ENCODE measurements around the gene STXBP6. TPM values are rescaled to one million over a fixed set of nuclear protein-coding genes. Genes with fewer than 3 reads are reported as not detected.

Gene STXBP6
- total RNA-seq, 1 experiment from 2014 or later = 1.4 TPM

DNA sequence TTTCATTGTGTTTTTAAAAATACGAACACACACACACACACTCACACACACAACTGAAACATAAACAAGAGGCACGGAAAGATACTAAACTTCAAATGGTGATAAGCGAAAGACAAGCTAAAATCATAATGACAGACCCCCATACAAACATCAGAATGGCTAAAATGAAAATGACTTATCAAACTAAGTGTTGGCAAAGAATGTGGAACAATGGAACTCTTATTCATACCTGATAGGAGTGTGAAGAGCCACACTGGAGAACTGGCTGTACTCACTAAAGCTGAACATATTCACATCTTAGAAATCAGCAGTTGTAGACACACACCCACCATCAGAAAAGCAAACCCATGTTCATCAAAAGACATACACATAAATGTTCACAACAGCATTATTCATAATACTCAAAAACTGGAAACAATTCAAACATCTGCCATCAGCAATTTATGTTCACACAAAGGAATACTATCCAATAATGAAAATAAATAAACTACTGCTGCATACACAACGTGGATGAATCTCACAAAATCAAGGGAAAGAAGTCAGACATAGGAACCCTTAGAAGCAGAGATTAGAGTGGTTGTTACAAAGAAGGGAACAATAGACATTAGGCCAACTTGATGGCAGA, 11.8 kb downstream of the STXBP6 start:
- Histone ChIP-seq H3K36me3 (no peaks in the 10 kb centered on the region), H3K4me3 (no peak overlapping the region), H3K27me3 (no peaks in the 10 kb centered on the region), H3K9me3 (no peaks in the 10 kb centered on the region)
- no peak for DNase-seq

DNA sequence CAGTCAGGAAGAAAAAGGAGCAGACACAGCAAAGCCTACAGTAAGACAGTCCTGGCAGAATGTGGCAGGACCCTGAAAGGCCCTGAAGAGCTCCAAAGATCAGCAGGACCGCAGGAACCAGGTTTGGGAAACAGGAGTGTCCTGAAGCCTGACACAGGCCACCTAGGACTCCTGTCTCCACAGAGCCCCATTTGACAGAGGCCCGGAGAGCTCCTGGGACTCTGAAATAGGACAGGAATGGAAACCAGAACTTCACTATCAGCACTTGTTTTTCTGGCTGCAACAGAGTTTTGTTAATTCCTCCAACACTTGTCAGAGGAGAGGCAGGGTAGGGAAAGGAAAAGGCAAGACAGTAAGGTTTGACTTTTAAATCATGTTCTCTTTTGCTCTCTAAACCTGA, 12.9 kb downstream of the STXBP6 start:
- H3K4me3 ChIP-seq = no peak overlapping the region
- no peaks in the 10 kb centered on the region for H3K9me3 ChIP-seq
- no peaks in the 10 kb centered on the region for H3K27me3 ChIP-seq
- DNase-seq = no peak
- no peaks in the 10 kb centered on the region for H3K36me3 ChIP-seq

DNA sequence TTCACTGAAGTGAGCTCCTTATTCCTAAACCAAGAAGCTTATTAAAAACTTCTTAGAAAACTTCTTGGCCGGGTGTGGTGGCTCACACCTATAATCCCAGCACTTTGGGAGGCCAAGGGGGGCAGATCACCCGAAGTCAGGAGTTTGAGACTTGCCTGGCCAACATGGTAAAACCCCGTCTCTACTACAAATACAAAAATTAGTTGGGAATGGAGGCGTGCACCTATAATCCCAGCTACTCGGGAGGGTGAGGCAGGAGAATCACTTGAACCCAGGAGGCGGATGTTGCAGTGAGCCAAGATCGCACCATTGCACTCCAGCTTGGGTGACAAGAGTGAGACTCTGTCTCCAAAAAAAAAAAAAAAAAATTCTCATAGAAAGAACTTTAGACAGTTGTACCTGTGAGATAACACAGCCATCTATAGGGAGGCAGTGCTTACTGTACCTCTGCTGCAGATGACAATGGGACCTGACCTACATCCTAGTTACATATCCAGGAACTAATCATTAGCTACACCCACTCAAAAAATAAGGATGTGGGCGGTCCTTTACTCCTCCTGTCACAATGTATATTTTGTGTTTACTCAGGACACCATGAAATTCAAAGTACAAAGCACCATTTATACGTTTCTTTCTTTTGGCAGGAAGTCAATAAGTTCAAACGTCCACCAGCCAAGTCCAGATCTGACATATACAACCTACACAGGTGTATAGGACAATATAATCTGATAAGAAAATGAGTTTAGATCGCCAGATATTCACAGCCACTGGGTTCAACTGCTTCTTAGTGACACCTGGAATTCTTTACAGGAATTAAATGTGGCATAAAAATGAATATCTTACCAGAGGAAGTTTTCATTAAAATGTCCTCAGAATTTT, 14.9 kb downstream of the STXBP6 start:
- no peaks in the 10 kb centered on the region for H3K36me3 ChIP-seq
- H3K9me3 ChIP-seq = no peaks in the 10 kb centered on the region
- H3K27me3 ChIP-seq = no peaks in the 10 kb centered on the region
- DNase-seq = no peak
- no peak overlapping the region for H3K4me3 ChIP-seq

DNA sequence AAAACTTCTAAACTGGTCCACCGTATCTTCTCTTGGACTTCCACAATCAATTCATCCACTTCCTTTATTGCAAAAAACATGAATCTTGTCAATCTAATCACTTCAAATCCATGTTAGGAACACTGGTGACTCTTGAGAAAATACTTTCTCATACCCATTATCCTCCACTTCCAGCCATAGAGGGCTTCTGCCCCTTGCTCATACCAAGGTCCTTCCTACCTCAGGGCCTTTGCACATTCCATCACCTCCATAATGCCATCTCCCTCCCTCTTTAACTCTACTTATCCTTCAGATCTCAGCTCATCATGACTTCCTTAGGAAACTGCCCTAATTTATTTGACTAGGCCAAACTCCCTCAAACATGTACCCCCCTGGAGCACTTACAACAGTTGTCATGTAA, 16.6 kb downstream of the STXBP6 start:
- Histone ChIP-seq H3K9me3 (no peaks in the 10 kb centered on the region), H3K36me3 (no peaks in the 10 kb centered on the region), H3K27me3 (no peaks in the 10 kb centered on the region), H3K4me3 (no peak overlapping the region)
- DNase-seq = no peak

DNA sequence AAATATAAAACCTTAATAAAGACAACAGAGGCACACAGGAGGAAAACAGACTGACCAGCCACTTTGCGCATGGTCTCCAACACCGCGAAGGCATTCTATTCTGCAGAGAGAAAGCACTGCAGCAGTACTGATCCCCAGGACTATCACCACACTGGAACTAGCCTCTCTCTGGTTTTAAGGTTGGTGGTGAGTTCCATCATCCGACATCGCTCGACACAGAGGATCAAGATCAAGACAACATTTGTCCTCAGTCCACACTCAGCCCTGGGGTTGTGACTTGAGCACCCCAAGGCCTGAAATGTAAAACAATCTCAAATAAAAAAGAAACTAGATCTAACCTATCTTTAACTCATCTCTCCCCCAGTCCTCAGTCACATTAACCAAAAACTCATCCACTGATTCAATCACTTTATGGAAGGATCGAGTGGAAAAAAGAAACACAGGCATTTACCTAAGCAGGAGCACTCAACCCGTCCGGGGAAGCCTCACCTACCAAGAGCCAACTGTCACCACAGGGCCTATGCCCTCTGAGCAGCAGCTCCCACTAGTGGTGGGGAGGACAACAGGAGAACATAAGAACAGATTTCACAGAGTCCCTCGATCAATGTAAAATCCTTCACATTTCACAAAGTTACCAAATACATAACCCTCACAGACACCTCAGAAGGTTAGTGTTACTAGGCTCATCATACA, 17.7 kb downstream of the STXBP6 start:
- Histone ChIP-seq H3K9me3 (no peaks in the 10 kb centered on the region), H3K4me3 (no peak overlapping the region), H3K36me3 (no peaks in the 10 kb centered on the region), H3K27me3 (no peaks in the 10 kb centered on the region)
- DNase-seq = no peak

DNA sequence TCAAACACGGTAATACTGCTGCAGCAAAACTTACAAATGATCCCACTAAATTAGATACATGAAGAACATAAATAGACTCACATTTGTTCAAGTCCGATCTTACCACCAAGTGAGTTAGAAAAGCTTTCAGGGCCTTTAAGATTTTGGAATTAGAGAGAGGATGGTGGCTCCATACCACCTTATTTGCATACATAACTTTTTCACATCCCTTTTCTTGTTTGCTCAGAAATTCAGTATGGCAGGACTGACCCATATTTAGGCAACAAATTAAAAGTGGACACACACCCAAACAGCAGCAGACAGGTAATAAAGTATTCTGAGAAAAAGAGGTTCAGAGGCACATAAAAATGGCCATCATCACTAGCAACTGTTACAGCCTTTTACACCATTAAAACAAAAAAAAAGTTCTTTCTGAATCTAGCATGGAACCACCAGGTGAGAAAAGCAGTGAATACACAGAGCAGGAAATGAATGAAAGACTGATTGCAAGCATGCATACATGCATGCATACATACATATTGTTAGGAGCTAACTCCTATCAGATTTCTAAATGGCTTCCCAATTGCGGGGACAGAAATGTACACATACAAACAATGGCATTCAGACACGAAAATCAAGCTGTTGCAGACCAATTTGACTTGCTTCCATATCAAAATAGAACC, 23.3 kb downstream of the STXBP6 start:
- Histone ChIP-seq H3K9me3 (no peaks in the 10 kb centered on the region), H3K36me3 (no peaks in the 10 kb centered on the region), H3K27me3 (no peaks in the 10 kb centered on the region), H3K4me3 (no peak overlapping the region)
- DNase-seq = no peak

DNA sequence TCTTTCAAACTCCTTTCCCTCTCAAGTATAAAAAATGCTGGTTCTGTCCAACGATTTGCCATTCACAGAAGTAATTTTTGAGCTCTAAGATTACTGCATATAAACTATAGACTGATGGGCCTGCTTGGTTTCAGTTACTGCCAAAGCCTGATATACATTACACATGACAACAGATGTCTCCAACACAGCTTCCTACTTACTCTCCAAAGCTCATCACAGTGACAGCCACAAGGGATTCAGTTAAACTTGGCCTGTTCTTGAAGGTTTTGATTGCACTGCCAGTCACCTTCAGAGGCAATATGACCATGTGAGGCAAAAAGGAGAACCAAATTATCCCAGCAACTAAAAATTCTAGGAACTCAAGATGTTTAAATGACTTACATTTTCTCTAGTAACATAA, 30.1 kb downstream of the STXBP6 start:
- no peak for DNase-seq
- no peaks in the 10 kb centered on the region for H3K9me3 ChIP-seq
- no peaks in the 10 kb centered on the region for H3K36me3 ChIP-seq
- no peak overlapping the region for H3K4me3 ChIP-seq
- no peaks in the 10 kb centered on the region for H3K27me3 ChIP-seq

DNA sequence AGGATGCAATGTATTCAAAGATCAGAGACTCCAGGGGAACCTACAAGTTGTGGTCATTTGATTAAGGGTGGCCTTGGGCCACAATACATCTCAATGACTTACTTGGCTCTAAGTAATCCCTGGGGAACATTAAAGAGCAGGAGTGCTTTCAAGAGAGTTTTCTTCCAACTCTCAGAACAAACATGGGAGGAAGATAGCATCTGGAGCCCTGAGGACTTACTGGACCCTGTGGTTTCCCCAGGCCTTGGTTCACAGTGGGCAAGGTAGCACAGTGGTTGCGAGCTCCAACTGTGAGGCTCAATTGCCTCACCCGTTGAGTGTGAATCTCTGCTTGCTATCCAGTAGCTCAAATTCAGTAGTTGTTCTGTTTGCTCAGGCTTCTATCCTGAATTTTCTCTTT, 32.4 kb downstream of the STXBP6 start:
- Histone ChIP-seq H3K4me3 (no peak overlapping the region), H3K36me3 (no peaks in the 10 kb centered on the region), H3K9me3 (no peaks in the 10 kb centered on the region), H3K27me3 (no peaks in the 10 kb centered on the region)
- DNase-seq = no peak

DNA sequence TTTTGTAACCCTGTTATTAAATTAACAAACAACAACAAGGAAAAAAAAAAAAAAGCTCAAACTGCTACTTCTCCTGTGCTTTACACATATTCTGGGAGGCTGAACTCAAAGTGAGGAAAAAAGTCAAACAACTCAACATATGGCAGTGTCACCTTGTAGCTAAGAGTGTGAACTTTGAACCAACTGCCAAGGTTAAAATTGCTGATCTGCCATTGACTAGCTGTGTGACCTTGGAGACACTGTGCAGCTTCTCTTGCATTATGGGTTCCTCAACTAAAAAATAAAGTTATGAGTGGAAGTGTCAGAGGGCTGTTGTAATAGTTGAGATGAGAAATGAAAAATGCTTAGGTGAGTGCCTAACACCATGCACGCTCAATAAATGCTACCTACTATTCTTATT, 34.2 kb downstream of the STXBP6 start:
- DNase-seq = no peak
- H3K36me3 ChIP-seq = no peaks in the 10 kb centered on the region
- no peaks in the 10 kb centered on the region for H3K9me3 ChIP-seq
- no peak overlapping the region for H3K4me3 ChIP-seq
- H3K27me3 ChIP-seq = no peaks in the 10 kb centered on the region

DNA sequence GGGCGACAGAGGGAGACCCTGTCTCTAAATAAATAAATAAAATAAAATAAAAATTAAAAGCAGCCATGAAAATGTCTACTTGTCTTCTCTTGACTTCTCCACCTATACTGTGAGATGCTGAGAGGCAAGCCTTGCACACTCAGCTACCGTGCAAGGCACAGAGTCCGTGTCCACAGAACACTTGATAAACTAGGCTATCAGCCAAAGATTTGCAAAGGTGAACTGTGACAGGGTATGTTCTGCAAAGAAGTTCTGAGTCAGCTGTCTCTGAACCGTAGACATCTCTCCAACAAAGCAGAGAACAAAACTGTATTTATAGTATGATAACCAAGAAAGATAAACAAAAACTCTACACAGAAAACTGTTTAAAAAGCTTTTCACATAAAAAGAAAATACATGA, 35.5 kb downstream of the STXBP6 start:
- no peaks in the 10 kb centered on the region for H3K36me3 ChIP-seq
- no peak overlapping the region for H3K4me3 ChIP-seq
- no peak for DNase-seq
- H3K27me3 ChIP-seq = no peaks in the 10 kb centered on the region
- H3K9me3 ChIP-seq = no peaks in the 10 kb centered on the region

DNA sequence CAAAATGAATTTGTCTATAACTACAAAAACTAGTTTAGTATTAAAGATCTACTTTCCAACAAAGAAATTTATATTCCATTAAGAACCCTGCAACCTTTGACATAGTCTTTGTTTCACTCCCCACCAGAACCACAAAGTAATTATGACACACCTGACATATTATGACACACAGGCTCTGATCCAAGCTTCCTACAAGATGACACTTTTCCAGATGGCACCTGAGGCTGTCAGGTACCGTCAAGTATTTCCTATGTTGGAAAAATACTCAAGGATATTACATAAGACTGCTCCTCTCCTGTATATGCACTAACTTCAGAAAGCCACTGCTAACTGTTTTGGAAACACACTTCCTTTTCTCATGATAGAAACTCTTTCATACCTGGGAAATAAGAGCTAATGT, 38.9 kb downstream of the STXBP6 start:
- DNase-seq = no peak
- Histone ChIP-seq H3K27me3 (no peaks in the 10 kb centered on the region), H3K9me3 (no peaks in the 10 kb centered on the region), H3K36me3 (no peaks in the 10 kb centered on the region), H3K4me3 (no peak overlapping the region)

DNA sequence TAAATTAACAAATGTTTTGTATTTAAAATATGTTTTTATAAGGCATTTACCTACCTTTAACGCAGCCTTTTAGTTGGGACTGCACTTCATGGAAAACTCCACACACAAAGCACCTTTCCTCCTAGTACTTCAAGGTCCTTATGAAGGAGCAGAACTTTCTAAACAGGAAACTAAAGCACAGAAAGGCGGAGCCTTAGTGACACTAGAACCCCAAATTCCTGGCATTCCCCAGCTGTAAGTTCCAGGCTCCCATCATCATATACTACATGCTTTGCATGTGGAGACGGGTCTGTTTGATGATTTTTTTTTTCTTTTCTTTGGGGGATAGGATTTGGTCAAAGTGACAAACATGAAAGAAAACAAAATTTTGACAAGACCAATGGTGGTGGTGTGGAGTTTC, 39.5 kb downstream of the STXBP6 start:
- H3K27me3 ChIP-seq = no peaks in the 10 kb centered on the region
- no peak overlapping the region for H3K4me3 ChIP-seq
- DNase-seq = no peak
- no peaks in the 10 kb centered on the region for H3K9me3 ChIP-seq
- H3K36me3 ChIP-seq = no peaks in the 10 kb centered on the region

DNA sequence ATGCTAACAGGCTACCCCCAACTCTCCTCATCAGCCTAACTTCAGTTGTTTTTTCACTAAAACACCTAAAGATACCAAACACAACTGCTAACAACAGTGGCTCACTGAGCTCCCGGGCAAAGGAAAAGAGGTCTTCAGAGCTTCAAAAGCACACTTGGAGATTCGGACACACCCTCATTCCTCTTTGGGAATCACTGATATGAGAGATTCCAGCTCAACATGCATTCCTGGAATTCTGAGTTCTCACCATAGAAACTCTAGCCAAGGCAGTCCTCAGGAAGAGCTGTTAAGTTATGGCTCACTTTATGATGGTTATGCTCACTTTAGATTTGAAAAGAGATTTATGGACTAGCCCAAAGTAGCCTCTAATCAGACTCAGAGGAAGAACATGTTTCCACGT, 40.1 kb downstream of the STXBP6 start:
- H3K36me3 ChIP-seq = no peaks in the 10 kb centered on the region
- H3K4me3 ChIP-seq = no peak overlapping the region
- H3K27me3 ChIP-seq = no peaks in the 10 kb centered on the region
- DNase-seq = no peak
- no peaks in the 10 kb centered on the region for H3K9me3 ChIP-seq

DNA sequence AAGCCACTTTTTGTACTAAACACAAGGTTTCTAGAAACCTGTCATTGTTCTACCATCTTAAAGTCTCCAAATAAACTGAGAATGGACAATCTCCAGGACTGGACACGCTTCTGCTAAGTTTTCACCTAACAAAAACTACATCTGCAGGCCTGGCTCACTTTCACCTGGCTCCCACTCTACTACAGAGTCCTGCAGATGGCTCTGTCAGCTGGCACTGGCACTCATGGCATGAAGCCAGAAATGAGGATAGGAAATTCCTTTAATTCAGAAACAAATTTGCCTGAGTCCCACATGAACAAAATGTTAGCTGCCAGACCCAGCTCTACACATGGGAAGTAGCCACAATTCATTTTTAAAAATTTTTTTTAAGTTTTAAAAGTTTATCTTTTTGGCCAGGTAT, 42.1 kb downstream of the STXBP6 start:
- Histone ChIP-seq H3K27me3 (no peaks in the 10 kb centered on the region), H3K4me3 (no peak overlapping the region), H3K36me3 (no peaks in the 10 kb centered on the region), H3K9me3 (no peaks in the 10 kb centered on the region)
- peak; percentile 0 for DNase-seq

DNA sequence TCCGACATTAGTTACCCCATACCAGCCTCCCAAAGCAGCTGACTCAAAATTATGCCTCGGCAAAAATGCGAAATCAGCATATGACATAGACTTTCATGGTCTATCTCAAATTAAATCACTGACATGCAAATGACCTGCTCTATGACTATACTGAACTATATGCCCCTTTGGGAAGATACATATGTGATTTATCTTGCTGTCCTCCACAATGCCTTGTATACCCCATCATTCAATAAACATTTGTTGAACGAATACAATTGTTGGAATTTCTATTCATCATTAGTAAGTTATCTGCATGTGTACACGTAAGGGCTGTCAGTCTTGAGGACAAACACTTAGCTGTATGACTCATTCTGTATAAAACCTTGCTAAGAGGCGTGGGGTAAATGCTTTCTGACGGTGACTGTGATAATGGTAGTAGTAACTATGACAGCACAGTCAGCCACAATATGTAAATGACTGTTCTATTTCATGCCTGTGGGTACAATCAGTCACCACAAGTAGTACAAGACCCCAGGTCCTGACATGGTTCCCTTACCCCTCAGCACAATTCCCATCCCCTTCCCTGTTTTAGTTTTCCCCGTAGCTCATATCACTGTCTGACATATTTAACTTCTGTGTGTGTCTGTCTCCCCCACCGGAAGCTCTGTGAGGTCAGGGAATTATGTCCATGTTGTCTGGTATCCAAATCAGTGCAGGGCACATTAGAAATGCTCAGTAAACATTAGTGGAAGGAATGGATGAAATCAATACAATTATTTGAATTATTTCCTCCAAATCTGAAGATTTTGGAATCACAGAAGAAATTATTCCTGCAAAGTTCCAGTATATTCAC, 42.8 kb downstream of the STXBP6 start:
- no peaks in the 10 kb centered on the region for H3K27me3 ChIP-seq
- H3K4me3 ChIP-seq = no peak overlapping the region
- H3K9me3 ChIP-seq = no peaks in the 10 kb centered on the region
- H3K36me3 ChIP-seq = no peaks in the 10 kb centered on the region
- peak; percentile 1 for DNase-seq

DNA sequence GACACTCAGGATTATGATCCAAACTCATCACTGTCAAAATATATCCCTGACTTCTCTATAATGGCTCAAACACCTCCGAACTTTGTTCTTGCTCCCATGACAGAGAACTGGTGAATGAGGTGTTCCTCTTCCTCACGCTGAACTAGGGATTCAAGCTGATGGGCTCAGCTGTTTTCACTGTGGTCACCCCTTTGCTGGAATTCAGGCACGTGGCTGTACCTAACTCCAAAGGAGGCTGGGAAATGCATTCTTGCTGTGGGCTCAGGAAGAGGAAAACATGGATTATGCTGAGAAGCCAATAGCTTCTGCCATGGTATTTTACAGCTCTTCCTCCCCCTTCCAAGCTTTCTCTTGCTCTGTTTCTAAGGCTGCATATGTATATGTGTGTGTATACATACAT, 43.9 kb downstream of the STXBP6 start:
- no peaks in the 10 kb centered on the region for H3K27me3 ChIP-seq
- no peak for DNase-seq
- no peaks in the 10 kb centered on the region for H3K36me3 ChIP-seq
- H3K4me3 ChIP-seq = no peak overlapping the region
- H3K9me3 ChIP-seq = no peaks in the 10 kb centered on the region

Measured in MG63 (cell line).